MM.1S (cell line): ENCODE measurements around the gene ZNF618.

Source experiments
- DNase-seq: peaks from one replicate; pipeline ENCODE4 v3.0.0-alpha.2; 2015
- H2AFZ ChIP-seq: fragments of 300-600 bp; sonication (generic); 2 replicates; pipeline ENCODE4 v1.6.0; 2016; ENCODE audit warnings: antibody characterized with exemption, low read length
- H3F3A ChIP-seq: fragments of 300-600 bp; sonication (generic); 2 replicates; pipeline ENCODE4 v1.6.1; 2016; ENCODE audit warnings: mild to moderate bottlenecking, antibody characterized with exemption, low read length, moderate library complexity, mixed read lengths; ENCODE audit not compliant: insufficient read depth
- H3K27ac ChIP-seq: fragments of 300-600 bp; sonication (generic); 2 replicates; pipeline ENCODE4 v1.5.1; 2016; ENCODE audit warnings: mild to moderate bottlenecking, low read length
- H3K27me3 ChIP-seq: fragments of 300-600 bp; sonication (generic); replicated peaks from 2 replicates; pipeline ENCODE4 v1.6.0; 2016; ENCODE audit warnings: low read length; ENCODE audit not compliant: insufficient read depth
- H3K36me3 ChIP-seq: fragments of 300-600 bp; sonication (generic); replicated peaks from 2 replicates; pipeline ENCODE4 v1.6.1; 2016; ENCODE audit warnings: mild to moderate bottlenecking, low read length, mixed read lengths; ENCODE audit not compliant: insufficient read depth
- H3K4me1 ChIP-seq: fragments of 300-600 bp; sonication (generic); 2 replicates; pipeline ENCODE4 v1.6.1; 2016; ENCODE audit warnings: low read length, mixed read lengths
- H3K4me2 ChIP-seq: fragments of 300-600 bp; sonication (generic); 2 replicates; pipeline ENCODE4 v1.6.0; 2016; ENCODE audit warnings: low read depth, low read length
- H3K4me3 ChIP-seq: fragments of 300-600 bp; sonication (generic); 2 replicates; pipeline ENCODE4 v1.5.1; 2016; ENCODE audit warnings: low read length, mixed read lengths
- H3K79me2 ChIP-seq: fragments of 300-600 bp; sonication (generic); 2 replicates; pipeline ENCODE4 v1.6.1; 2016; ENCODE audit warnings: mixed run types, low read length, mixed read lengths
- H3K9ac ChIP-seq: fragments of 300-600 bp; sonication (generic); 2 replicates; pipeline ENCODE4 v1.6.1; 2016; ENCODE audit warnings: low read length, mixed read lengths
- H3K9me2 ChIP-seq: fragments of 300-600 bp; sonication (generic); replicated peaks from 2 replicates; pipeline ENCODE4 v1.6.1; 2016; ENCODE audit warnings: mild to moderate bottlenecking, low read length, mixed read lengths; ENCODE audit not compliant: insufficient read depth
- H3K9me3 ChIP-seq: fragments of 300-600 bp; sonication (generic); replicated peaks from 2 replicates; pipeline ENCODE4 v1.6.1; 2016; ENCODE audit warnings: mild to moderate bottlenecking, low read length, mixed read lengths; ENCODE audit not compliant: insufficient read depth
- H4K20me1 ChIP-seq: fragments of 300-600 bp; sonication (generic); 2 replicates; pipeline ENCODE4 v1.6.1; 2016; ENCODE audit warnings: mild to moderate bottlenecking, low read length, moderate library complexity, mixed read lengths; ENCODE audit not compliant: insufficient read depth
- CTCF ChIP-seq: fragments of 300-600 bp; sonication (generic); IDR thresholded peaks from 2 replicates; pipeline ENCODE4 v1.5.1; 2016; ENCODE audit warnings: antibody characterized with exemption, low read length, mixed read lengths
- EZH2 ChIP-seq: fragments of 300-600 bp; sonication (generic); optimal IDR thresholded peaks from 2 replicates; pipeline ENCODE3; 2017; ENCODE audit warnings: low read depth, mild to moderate bottlenecking, antibody characterized with exemption, low read length, mixed read lengths
- EZH2phosphoT487 ChIP-seq: fragments of 300-600 bp; sonication (generic); IDR thresholded peaks from 2 replicates; pipeline ENCODE4 v1.6.1; 2018; ENCODE audit warnings: antibody characterized with exemption, low read length

ZNF618 gene

GRCh38 chr9:113988385-113989016 lies 112.4 kb downstream of the ZNF618 start:
- Histone ChIP-seq H3K36me3 (no peaks in the 10 kb centered on the region), H3K9me2 (no peaks in the 10 kb centered on the region), H3K4me3 (no peak overlapping the region), H3F3A (no peaks in the 10 kb centered on the region), H3K4me1 (no peaks in the 10 kb centered on the region), H4K20me1 (no peaks in the 10 kb centered on the region), H2AFZ (no peak overlapping the region), H3K27ac (no peak overlapping the region), H3K27me3 (no peaks in the 10 kb centered on the region), H3K79me2 (no peaks in the 10 kb centered on the region), H3K4me2 (no peak overlapping the region), H3K9ac (no peak overlapping the region), H3K9me3 (no peaks in the 10 kb centered on the region)
- no peak for DNase-seq
- no peak for TF ChIP-seq EZH2phosphoT487

- no peaks in the 10 kb centered on the region for H4K20me1 ChIP-seq
- no peaks in the 10 kb centered on the region for H3K27me3 ChIP-seq
- no peak for DNase-seq
- H3K9ac ChIP-seq = no peak overlapping the region
- H3F3A ChIP-seq = no peaks in the 10 kb centered on the region
- no peaks in the 10 kb centered on the region for H3K4me1 ChIP-seq
- H3K9me3 ChIP-seq = no peaks in the 10 kb centered on the region
- no peaks in the 10 kb centered on the region for H3K36me3 ChIP-seq
- TF ChIP-seq CTCF = no peak
- no peak for TF ChIP-seq EZH2phosphoT487
- TF ChIP-seq EZH2 = no peak
- no peaks in the 10 kb centered on the region for H3K9me2 ChIP-seq
- no peaks in the 10 kb centered on the region for H3K79me2 ChIP-seq
- H3K4me2 ChIP-seq = no peak overlapping the region
- no peak overlapping the region for H3K4me3 ChIP-seq
- no peak overlapping the region for H3K27ac ChIP-seq
- H2AFZ ChIP-seq = no peak overlapping the region
Measured at GRCh38 chr9:113989017-113989713, 113.1 kb downstream of the ZNF618 start.

- DNase-seq = no peak
- H3K9ac ChIP-seq = no peak overlapping the region
- H3K4me1 ChIP-seq = no peaks in the 10 kb centered on the region
Measured at GRCh38 chr9:113989714-113990569, 113.8 kb downstream of the ZNF618 start.

More at GRCh38 chr9:113989714-113990569, 113.8 kb downstream of the ZNF618 start:
- Histone ChIP-seq H4K20me1 (no peaks in the 10 kb centered on the region), H3K79me2 (no peaks in the 10 kb centered on the region), H3F3A (no peaks in the 10 kb centered on the region), H3K36me3 (no peaks in the 10 kb centered on the region), H3K4me2 (no peak overlapping the region), H3K4me3 (no peak overlapping the region), H2AFZ (no peak overlapping the region), H3K27me3 (no peaks in the 10 kb centered on the region), H3K27ac (no peak overlapping the region), H3K9me2 (no peaks in the 10 kb centered on the region), H3K9me3 (no peaks in the 10 kb centered on the region)
- no peak for TF ChIP-seq EZH2
- no peak for TF ChIP-seq EZH2phosphoT487
- no peak for TF ChIP-seq CTCF
